ENCODE results near the gene ANKRD13A. TPM values are rescaled to one million over a fixed set of nuclear protein-coding genes. Genes with fewer than 3 reads are reported as not detected.
"Not testable (repeated sequence)": the region's sequence is repeated elsewhere in the genome, so short reads cannot be mapped to it uniquely, and the experiment has no call there.

ANKRD13A gene
- total and polyA plus RNA-seq, 2 of the 13 experiments (the other 11 are each of a cell fraction or from before 2014, with no cell fraction given), result 34.1 to 41.6 TPM

DNA sequence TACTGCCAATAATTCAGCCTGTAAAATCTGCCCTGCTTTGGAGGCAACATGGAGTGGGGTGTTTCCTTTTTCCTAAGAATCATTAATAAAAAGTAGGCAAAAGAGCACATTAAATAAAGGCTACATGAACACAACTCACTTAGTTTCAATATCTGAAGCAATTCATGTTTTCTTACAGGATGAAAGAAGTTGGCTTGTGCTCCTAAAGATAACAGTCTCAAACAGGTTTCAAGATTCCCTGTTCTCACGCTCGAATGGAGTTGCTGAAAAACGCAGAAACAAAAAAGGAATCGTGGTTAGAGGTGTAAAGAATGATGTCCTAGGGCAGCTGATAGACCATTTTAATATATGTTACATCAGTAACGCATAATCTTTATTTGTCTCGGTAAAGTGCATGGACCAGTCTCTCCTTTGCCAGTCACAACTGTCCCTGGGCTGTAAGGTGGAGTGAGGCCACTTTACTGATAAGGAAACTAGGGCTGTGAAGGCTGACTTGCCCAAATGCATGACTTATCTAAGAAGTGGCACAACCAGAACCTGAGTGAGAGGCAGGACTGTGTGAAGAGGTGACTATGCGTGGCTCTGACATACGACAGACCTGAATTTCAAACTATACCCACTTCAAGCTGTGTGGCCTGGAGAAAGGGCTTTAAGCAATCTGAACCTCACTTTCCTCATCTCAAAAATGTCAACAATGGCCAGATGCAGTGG lies 15.6 kb upstream of the ANKRD13A start:
- H3K9ac ChIP-seq (ENCODE audit: insufficient read depth, low read depth, low read length), result no peak overlapping the region
- peaks cover 37 to 66% of the 10 kb centered on the region in 2 experiments for H3K36me3 ChIP-seq (replicated peaks in 1 of 2; ENCODE audit: control insufficient read depth in 1 of 2, insufficient read depth in 2 of 2, low read length in 2 of 2)
- H4K20me1 ChIP-seq (ENCODE audit: insufficient read depth, low read length), result no peaks in the 10 kb centered on the region
- ChIA-PET CTCF (ENCODE audit: low intra/inter-chr PET ratio, low total read pairs) (no interaction called here), POLR2A (no interaction called here)
- in situ Hi-C loops (cut with HindIII; ENCODE audit: extremely low pct_ligation_motif_present, low pct_unique_long_range_greater_than_20kb), result no loop called here
- BruUV-seq (replicated peaks), result no TSS peak
- H3K4me2 ChIP-seq (ENCODE audit: low read depth, low read length), result no peak overlapping the region
- intact Hi-C loops (cut with micrococcal nuclease; ENCODE audit: unreplicated experiment), result no loop called here
- H3K4me1 ChIP-seq (ENCODE audit: insufficient read depth, low read length), result no peaks in the 10 kb centered on the region
- no peak overlapping the region for H3K27ac ChIP-seq (ENCODE audit: extremely low read length, insufficient read depth, low read length)
- H2AFZ ChIP-seq (ENCODE audit: low read length), result no peak overlapping the region
- DNase-seq (ENCODE audit: low spot score) (no peak), ATAC-seq (no peak), FAIRE-seq (no peak)
- no peaks in the 10 kb centered on the region for H3K9me3 ChIP-seq (ENCODE audit: low read length)
- 98% methylated on average over 8 of the region's 8 CpGs for WGBS (ENCODE audit: low lambda C conversion rate)
- H3K27me3 ChIP-seq (ENCODE audit: control insufficient read depth in 1 of 2, insufficient read depth in 2 of 2, low read length in 2 of 2), result no peaks in the 10 kb centered on the region
- H3K4me3 ChIP-seq (replicated peaks in 1 of 3; ENCODE audit: insufficient read depth in 1 of 3, low read depth in 2 of 3, low read length in 3 of 3), result no peak overlapping the region
- no peaks in the 10 kb centered on the region for H3K79me2 ChIP-seq (ENCODE audit: insufficient read depth, low read length)
- TF ChIP-seq HOXA3 (CRISPR knock-in tag; IDR thresholded peaks at IDR 0.05) (no peak), RFX1 (IDR thresholded peaks at IDR 0.05) (no peak), POLR2G (IDR thresholded peaks at IDR 0.05; ENCODE audit: low read depth, low read length) (no peak)

DNA sequence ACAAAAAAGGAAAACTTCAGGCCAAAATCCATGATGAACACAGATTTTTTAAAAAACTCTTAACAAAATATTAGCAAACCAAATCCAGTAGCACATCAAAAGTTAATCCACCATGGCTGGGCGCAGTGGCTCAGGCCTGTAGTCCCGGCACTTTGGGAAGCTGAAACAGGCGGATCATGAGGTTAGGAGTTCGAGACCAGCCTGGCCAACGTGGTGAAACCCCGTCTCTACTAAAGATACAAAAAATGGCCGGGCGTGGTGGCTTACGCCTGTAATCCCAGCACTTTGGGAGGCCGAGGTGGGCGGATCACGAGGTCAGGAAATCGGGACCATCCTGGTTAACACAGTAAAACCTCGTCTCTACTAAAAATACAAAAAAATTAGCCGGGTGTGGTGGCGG lies 13.0 kb upstream of the ANKRD13A start:
- H3K27me3 ChIP-seq (ENCODE audit: control insufficient read depth in 1 of 2, insufficient read depth in 2 of 2, low read length in 2 of 2); H3K27ac ChIP-seq (ENCODE audit: extremely low read length, insufficient read depth, low read length); ATAC-seq; H3K9ac ChIP-seq (ENCODE audit: insufficient read depth, low read depth, low read length); H3K4me1 ChIP-seq (ENCODE audit: insufficient read depth, low read length); DNase-seq (ENCODE audit: low spot score); FAIRE-seq; H3K4me2 ChIP-seq (ENCODE audit: low read depth, low read length); H3K79me2 ChIP-seq (ENCODE audit: insufficient read depth, low read length); in situ Hi-C loops (cut with HindIII; ENCODE audit: extremely low pct_ligation_motif_present, low pct_unique_long_range_greater_than_20kb); POLR2A ChIA-PET; H2AFZ ChIP-seq (ENCODE audit: low read length); H3K9me3 ChIP-seq (ENCODE audit: low read length); CTCF ChIA-PET (ENCODE audit: low intra/inter-chr PET ratio, low total read pairs); BruUV-seq (replicated peaks); H4K20me1 ChIP-seq (ENCODE audit: insufficient read depth, low read length); H3K4me3 ChIP-seq (replicated peaks in 1 of 3; ENCODE audit: insufficient read depth in 1 of 3, low read depth in 2 of 3, low read length in 3 of 3); intact Hi-C loops (cut with micrococcal nuclease; ENCODE audit: unreplicated experiment): not testable (repeated sequence)
- peaks cover 34 to 67% of the 10 kb centered on the region in 2 experiments for H3K36me3 ChIP-seq (replicated peaks in 1 of 2; ENCODE audit: control insufficient read depth in 1 of 2, insufficient read depth in 2 of 2, low read length in 2 of 2)
- 99% methylated on average over 16 of the region's 16 CpGs for whole genome bisulfite sequencing (ENCODE audit: low lambda C conversion rate)

All from HepG2 (cell line).